Gastroesophageal sphincter (tissue), 4 donors: ENCODE measurements around the gene KIAA0930. TPM values are rescaled to one million over a fixed set of nuclear protein-coding genes. Genes with fewer than 3 reads are reported as not detected.
"Not testable (repeated sequence)": the region's sequence is repeated elsewhere in the genome, so short reads cannot be mapped to it uniquely, and the experiment has no call there.

Experiments used
- ATAC-seq: fragments of 150-250 bp; one replicate; pipeline ENCODE4 v1.9.1; 2016; ENCODE audit warnings: mild to moderate bottlenecking, moderate library complexity
- H3K27ac ChIP-seq, 4 donors: fragments of 200-600 bp; sonication (generic) in 3 of 4; 1 replicate in 3 of 4; 2 replicates in 1 of 4; pipeline ENCODE4 v1.5.1; 2016 to 2019
- H3K27me3 ChIP-seq: fragments of 200-600 bp; sonication (generic); one replicate; pipeline ENCODE4 v1.5.1; 2019
- H3K36me3 ChIP-seq, 2 donors: fragments of 200-600 bp; sonication (generic); one replicate each; pipeline ENCODE4 v1.5.1; 2019; ENCODE audit warnings: control low read depth in 1 of 2
- H3K4me1 ChIP-seq, 3 donors: fragments of 200-600 bp; sonication (generic); 1 replicate in 2 of 3; 2 replicates in 1 of 3; pipeline ENCODE4 v1.5.1; 2016 to 2019; ENCODE audit warnings: control low read depth in 2 of 3
- H3K4me3 ChIP-seq, 2 donors: fragments of 200-600 bp; sonication (generic); one replicate each; pipeline ENCODE4 v1.5.1; 2019; ENCODE audit warnings: mild to moderate bottlenecking in 1 of 2, moderate library complexity in 1 of 2
- H3K9me3 ChIP-seq, 3 donors: fragments of 200-600 bp; sonication (generic); one replicate each; pipeline ENCODE4 v1.5.1; 2017 to 2019; ENCODE audit warnings: control low read depth in 2 of 3
- EP300 ChIP-seq: sonication (generic); formaldehyde crosslinking; IDR thresholded peaks from one replicate; pipeline ENCODE4 v1.6.1; 2017; ENCODE audit warnings: antibody characterized with exemption, mild to moderate bottlenecking
- POLR2A ChIP-seq, 2 donors: fragments of 450-650 bp; IDR thresholded peaks; one replicate each; pipeline ENCODE4 v1.6.1; 2017; ENCODE audit warnings: antibody characterized with exemption in 2 of 2, mild to moderate bottlenecking in 2 of 2, moderate library complexity in 1 of 2
- POLR2AphosphoS5 ChIP-seq: sonication (generic); formaldehyde crosslinking; IDR thresholded peaks from one replicate; pipeline ENCODE4 v1.6.1; 2017; ENCODE audit warnings: antibody characterized with exemption
- WGBS, 2 donors: methylation state at CpG; one replicate each; pipeline ENCODE4 v1.1.5; 2018; ENCODE audit warnings: low coverage in 1 of 2; 5-methylcytosine and 5-hydroxymethylcytosine counted together
- total RNA-seq, 4 donors: library from RNA; depleted of rRNA; stranded (reverse); fragments of >200 nt; gene quantifications; one replicate each; pipeline ENCODE4 v1.1.0, GENCODE V29; 2016
- TF ChIP-seq, protein P1 (sequence below), 4 experiments: fragments of 200-600 bp in 2 of 4; fragments of 450-650 bp in 2 of 4; sonication (generic) in 1 of 4; IDR thresholded peaks; one replicate each; pipeline ENCODE4 v1.5.1; 2017 to 2019; ENCODE audit warnings: antibody characterized with exemption in 4 of 4, mild to moderate bottlenecking in 2 of 4, moderate library complexity in 2 of 4

Gene KIAA0930
- total RNA-seq, 4 donors from 2014 or later = 26.1 to 54.2 (median 37.3) TPM

DNA sequence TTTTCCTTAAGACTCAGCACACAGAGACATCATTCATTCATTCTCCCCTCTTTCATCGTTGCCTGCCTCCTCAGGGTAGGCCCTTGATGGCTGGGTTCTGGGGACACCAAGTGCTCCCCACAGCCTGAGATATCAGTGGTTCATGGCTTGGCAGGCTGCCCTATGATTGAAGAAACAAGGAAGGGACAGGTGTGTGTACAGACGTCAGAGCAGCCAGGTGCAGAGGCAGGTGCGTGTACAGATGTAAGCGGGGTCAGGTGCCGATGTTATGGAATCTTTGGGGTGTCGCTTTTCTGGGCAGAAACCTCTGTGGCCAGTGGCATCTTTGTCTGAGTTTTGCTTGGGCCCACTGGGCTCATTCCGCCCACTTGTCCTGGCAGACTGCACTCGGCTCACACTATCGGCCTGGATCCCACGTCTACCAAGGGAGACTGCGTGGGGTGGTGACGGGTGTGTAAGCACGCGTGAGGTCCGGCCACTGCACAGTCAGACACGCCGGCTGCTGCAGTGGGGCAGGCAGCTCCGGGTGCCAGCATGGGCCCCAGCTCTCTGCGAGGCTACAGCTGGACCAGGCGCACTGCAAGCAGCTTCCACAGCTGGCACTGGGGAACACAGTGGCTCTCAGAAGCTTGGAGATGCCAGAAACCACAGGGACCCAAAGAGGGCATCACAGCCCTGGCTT lies 20.9 kb upstream of the KIAA0930 start:
- Histone ChIP-seq H3K9me3 (no peaks in the 10 kb centered on the region), H3K4me1 (peaks cover 0 to 22% (median 8%) of the 10 kb centered on the region in 3 donors), H3K27ac (no peak overlapping the region), H3K4me3 (no peak overlapping the region), H3K27me3 (no peaks in the 10 kb centered on the region), H3K36me3 (no peaks in the 10 kb centered on the region)
- ATAC-seq = no peak
- WGBS, 2 donors = 100% methylated on average over 3 of the region's 20 CpGs; no CpG with 5 or more reads in 1 of the 2 donors
- TF ChIP-seq EP300 (no peak), POLR2AphosphoS5 (no peak), POLR2A (IDR thresholded peaks at IDR 0.05) (no peak)
- TF ChIP-seq, protein P1, sequence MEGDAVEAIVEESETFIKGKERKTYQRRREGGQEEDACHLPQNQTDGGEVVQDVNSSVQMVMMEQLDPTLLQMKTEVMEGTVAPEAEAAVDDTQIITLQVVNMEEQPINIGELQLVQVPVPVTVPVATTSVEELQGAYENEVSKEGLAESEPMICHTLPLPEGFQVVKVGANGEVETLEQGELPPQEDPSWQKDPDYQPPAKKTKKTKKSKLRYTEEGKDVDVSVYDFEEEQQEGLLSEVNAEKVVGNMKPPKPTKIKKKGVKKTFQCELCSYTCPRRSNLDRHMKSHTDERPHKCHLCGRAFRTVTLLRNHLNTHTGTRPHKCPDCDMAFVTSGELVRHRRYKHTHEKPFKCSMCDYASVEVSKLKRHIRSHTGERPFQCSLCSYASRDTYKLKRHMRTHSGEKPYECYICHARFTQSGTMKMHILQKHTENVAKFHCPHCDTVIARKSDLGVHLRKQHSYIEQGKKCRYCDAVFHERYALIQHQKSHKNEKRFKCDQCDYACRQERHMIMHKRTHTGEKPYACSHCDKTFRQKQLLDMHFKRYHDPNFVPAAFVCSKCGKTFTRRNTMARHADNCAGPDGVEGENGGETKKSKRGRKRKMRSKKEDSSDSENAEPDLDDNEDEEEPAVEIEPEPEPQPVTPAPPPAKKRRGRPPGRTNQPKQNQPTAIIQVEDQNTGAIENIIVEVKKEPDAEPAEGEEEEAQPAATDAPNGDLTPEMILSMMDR (IDR thresholded peaks at IDR 0.05) = no peak

DNA sequence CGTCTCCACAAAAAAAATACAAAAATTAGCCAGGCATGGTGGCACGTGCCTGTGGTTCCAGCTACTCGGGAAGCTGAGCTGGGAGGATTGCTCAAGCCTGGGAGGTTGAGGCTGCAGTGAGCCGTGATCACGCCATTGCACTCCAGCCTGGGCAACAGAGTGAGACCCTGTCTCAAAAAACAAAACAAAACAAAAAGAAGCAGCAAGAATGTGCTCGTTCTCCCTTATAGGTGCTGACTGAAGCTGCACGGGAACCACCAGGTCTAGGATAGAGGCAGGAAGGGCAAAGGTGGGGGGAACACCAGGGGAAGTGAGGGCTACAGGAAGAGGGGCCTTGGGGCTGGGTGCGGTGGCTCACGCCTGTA lies 19.7 kb upstream of the KIAA0930 start:
- not testable (repeated sequence) for H3K4me3 ChIP-seq, H3K27ac ChIP-seq, H3K9me3 ChIP-seq, H3K36me3 ChIP-seq, ATAC-seq, H3K27me3 ChIP-seq
- H3K4me1 ChIP-seq = peaks cover 0 to 22% (median 8%) of the 10 kb centered on the region in 3 donors
- 58 to 65% methylated on average over 2 to 4 of the region's 9 CpGs for WGBS, 2 donors

DNA sequence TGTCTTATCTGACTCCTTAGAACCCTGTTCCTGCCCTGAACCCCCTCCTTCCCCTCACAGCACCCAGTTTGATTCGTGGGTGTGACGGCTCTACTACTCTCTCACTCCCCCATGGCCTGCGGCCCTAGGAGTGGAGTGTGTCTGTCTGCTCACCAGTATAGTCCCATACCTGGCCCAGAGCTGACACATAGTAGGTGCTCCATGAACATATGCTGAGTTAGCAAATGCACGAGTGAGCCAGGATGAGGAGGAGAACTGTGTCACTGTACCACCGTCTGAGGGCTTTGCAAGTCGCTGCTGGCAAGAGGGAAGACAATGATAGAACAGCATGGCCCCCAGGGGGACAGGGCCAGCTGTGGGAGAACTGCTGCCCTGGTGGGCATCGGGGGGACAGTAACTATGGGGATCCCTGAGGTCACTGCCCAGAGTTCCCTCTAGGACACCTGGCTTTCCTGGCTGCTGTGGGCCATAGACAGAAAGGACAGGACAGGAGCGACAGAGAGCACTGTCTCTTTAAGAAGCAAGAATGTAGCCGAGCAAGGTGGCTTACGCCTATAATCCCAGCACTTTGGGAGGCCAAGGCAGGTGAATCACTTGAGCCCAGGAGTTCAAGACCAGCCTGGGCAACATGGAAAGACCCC lies 19.2 kb upstream of the KIAA0930 start:
- no peak for ATAC-seq
- Histone ChIP-seq H3K27me3 (no peaks in the 10 kb centered on the region), H3K9me3 (no peaks in the 10 kb centered on the region), H3K27ac (no peak overlapping the region), H3K4me1 (peaks cover 0 to 22% (median 8%) of the 10 kb centered on the region in 3 donors), H3K36me3 (no peaks in the 10 kb centered on the region), H3K4me3 (no peak overlapping the region)
- no peak for TF ChIP-seq POLR2A (IDR thresholded peaks at IDR 0.05)
- 71 to 81% methylated on average over 4 to 5 of the region's 10 CpGs for WGBS, 2 donors

DNA sequence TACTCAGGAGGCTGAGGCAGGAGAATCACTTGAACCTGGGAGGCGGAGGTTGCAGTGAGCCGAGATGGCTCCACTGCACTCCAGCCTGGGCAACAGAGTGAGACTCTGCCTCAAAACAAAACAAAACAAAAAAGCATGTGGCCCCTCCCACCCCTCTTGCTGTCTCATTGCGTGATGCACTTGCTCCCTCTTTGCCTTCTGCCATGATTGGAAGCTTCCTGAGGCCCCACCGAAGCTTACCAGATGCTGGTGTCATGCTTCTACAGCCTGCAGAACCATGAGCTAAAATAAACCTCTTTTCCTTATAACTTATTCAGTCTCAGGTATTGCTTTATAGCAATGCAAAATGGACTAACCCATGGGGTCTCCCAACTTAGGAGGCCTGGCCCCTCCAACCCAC lies 17.2 kb upstream of the KIAA0930 start:
- not testable (repeated sequence) for H3K36me3 ChIP-seq, H3K9me3 ChIP-seq, H3K4me1 ChIP-seq, H3K27ac ChIP-seq, H3K27me3 ChIP-seq, ATAC-seq, H3K4me3 ChIP-seq
- 88 to 100% methylated on average over 2 to 3 of the region's 4 CpGs for WGBS, 2 donors

DNA sequence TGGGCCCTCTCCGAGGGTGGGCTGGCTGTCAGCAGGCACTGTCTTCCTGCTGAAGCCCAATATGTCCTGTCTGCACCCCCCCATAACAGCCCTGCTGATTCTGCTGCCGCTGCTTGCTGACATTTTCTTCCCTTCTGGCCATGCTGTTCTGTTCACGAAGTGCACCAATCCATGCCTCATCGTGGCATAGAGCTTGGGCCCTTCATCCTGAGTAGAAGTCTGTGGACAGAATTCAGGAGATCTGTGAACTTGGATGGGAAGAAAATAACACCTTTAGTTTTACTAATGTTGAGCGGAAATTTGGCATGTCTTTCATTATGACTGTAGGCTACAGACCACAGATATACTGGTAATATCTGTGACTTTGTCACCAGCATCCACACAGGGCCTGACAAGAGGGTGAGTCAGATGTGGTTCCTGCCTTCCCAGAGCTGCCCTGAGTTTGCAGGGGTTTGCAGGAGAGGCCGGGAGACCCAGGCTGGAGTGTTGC lies 14.1 kb upstream of the KIAA0930 start:
- no CpG with 5 or more reads among the region's 6 CpGs for WGBS, 2 donors

DNA sequence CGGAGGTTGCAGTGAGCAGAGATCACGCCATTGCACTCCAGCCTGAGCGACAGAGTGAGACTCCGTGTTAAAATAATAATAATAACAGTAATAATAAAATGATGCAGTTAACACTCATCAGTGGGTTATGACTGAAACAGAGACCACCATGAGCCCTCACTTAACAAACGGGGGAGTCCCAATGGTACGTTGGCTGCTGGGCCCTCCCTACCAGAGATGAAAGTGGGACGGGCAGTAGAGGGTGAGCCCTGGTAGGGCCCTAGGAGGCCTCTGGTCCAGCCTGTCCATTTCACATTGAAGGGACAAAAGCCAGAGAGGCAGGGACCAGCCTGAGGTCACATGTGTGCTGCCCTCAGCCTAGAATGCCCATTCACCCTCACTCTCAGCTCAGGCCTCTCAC lies 13.7 kb upstream of the KIAA0930 start:
- Histone ChIP-seq H3K27me3 (no peaks in the 10 kb centered on the region), H3K36me3 (no peaks in the 10 kb centered on the region), H3K9me3 (no peaks in the 10 kb centered on the region), H3K4me3 (no peak overlapping the region), H3K27ac (no peak overlapping the region), H3K4me1 (no peaks in the 10 kb centered on the region)
- TF ChIP-seq POLR2A (IDR thresholded peaks at IDR 0.05) = no peak
- no peak for ATAC-seq
- WGBS, 2 donors = 85% methylated on average over 7 of the region's 7 CpGs; no CpG with 5 or more reads in 1 of the 2 donors

More for the DNA sequence above, 14.1 kb upstream of the KIAA0930 start:
- no peak for ATAC-seq
- TF ChIP-seq, protein P1 (IDR thresholded peaks at IDR 0.05) = no peak
- no peak for TF ChIP-seq EP300
- no peak for TF ChIP-seq POLR2AphosphoS5
- TF ChIP-seq POLR2A (IDR thresholded peaks at IDR 0.05) = no peak
- Histone ChIP-seq H3K36me3 (no peaks in the 10 kb centered on the region), H3K27ac (no peak overlapping the region), H3K27me3 (no peaks in the 10 kb centered on the region), H3K4me1 (no peaks in the 10 kb centered on the region), H3K4me3 (no peak overlapping the region), H3K9me3 (no peaks in the 10 kb centered on the region)

DNA sequence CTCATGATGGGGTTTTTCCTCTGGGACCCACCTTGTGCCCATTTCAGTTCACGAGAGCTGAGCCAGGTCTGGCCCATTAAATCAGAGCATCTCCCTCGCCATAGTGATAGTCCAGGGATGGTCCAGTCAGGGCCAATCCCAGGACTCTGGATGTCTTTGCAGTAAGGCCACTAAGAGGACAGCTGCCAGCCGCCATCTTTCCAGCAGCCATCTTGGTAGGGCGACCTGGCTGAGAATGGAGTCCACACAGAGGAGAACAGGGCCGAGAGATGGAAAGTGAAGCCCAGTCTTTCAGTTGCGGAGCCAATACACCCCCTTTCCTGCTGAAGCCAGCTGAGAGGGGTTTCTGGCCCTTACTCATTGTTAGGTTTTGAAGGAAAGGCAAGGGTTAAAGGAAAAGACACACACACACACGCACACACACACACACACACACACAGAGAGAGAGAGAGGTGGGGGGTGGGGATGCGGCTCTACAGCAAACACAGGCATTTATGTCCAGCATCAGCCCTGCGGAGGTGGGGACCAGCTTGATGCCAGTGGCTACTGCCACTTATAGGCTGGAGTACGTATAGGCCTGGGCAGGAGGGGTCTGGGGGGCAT lies 12.4 kb upstream of the KIAA0930 start:
- no peaks in the 10 kb centered on the region for H3K9me3 ChIP-seq
- no peaks in the 10 kb centered on the region for H3K36me3 ChIP-seq
- ATAC-seq = no peak
- 82 to 87% methylated on average over 3 to 6 of the region's 10 CpGs for WGBS, 2 donors
- no peak for TF ChIP-seq POLR2AphosphoS5
- TF ChIP-seq, protein P1 (IDR thresholded peaks at IDR 0.05) = no peak
- no peaks in the 10 kb centered on the region for H3K4me1 ChIP-seq
- H3K27me3 ChIP-seq = no peaks in the 10 kb centered on the region
- H3K4me3 ChIP-seq = no peak overlapping the region
- H3K27ac ChIP-seq = no peak overlapping the region
